Hepatocyte (in vitro differentiated cells): Measurements from ENCODE around the gene SCAF1.

Experiments used
- CTCF ChIP-seq: fragments of 200-600 bp; sonication (generic); IDR thresholded peaks from 2 replicates; pipeline ENCODE4 v1.5.1; 2016; ENCODE audit warnings: antibody characterized with exemption, mild to moderate bottlenecking; ENCODE audit not compliant: poor library complexity
- EZH2phosphoT487 ChIP-seq: fragments of 200-600 bp; sonication (generic); IDR thresholded peaks from one replicate; pipeline ENCODE4 v1.6.1; 2018; ENCODE audit warnings: antibody characterized with exemption, mild to moderate bottlenecking, low read depth, moderate library complexity; ENCODE audit not compliant: unreplicated experiment, severe bottlenecking

- TF ChIP-seq CTCF: no peak
- TF ChIP-seq EZH2phosphoT487: no peak
Observed at GRCh38 chr19:49677231-49677900, 35.4 kb downstream of the SCAF1 start, which contains the start of gene PRMT1.
